Measurements from ENCODE around the gene MCUB. TPM values are rescaled to one million over a fixed set of nuclear protein-coding genes. Genes with fewer than 3 reads are reported as not detected.

MCUB gene
- total RNA-seq, 2 donors from 2014 or later: 2.9 to 58.3 TPM

GRCh38 chr4:109708435-109708834 is 148.4 kb downstream of the MCUB start:
- peaks cover 11% of the 10 kb centered on the region for H3K4me1 ChIP-seq
- 53 to 61% methylated on average over 2 of the region's 2 CpGs for WGBS, 2 donors
- intact Hi-C loops (cut with DNase I): loop anchor here (10.0 kb wide), 1 partner anchor 96 kb away; the partner anchor contains the start of gene CFI
- H3K27ac ChIP-seq: no peak overlapping the region
- TF ChIP-seq, protein P1, sequence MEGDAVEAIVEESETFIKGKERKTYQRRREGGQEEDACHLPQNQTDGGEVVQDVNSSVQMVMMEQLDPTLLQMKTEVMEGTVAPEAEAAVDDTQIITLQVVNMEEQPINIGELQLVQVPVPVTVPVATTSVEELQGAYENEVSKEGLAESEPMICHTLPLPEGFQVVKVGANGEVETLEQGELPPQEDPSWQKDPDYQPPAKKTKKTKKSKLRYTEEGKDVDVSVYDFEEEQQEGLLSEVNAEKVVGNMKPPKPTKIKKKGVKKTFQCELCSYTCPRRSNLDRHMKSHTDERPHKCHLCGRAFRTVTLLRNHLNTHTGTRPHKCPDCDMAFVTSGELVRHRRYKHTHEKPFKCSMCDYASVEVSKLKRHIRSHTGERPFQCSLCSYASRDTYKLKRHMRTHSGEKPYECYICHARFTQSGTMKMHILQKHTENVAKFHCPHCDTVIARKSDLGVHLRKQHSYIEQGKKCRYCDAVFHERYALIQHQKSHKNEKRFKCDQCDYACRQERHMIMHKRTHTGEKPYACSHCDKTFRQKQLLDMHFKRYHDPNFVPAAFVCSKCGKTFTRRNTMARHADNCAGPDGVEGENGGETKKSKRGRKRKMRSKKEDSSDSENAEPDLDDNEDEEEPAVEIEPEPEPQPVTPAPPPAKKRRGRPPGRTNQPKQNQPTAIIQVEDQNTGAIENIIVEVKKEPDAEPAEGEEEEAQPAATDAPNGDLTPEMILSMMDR (IDR thresholded peaks at IDR 0.05): no peak
- TF ChIP-seq POLR2A (IDR thresholded peaks at IDR 0.05): no peak
- ATAC-seq (no peak), DNase-seq (no peak)
- no peaks in the 10 kb centered on the region for H3K27me3 ChIP-seq
- H3K4me3 ChIP-seq: no peak overlapping the region
- peaks cover 0 to 3% of the 10 kb centered on the region in 2 donors for H3K36me3 ChIP-seq (replicated peaks in 1 of 2; ENCODE audit: insufficient read depth in 1 of 2, low read depth in 2 of 2)
- no peaks in the 10 kb centered on the region for H3K9me3 ChIP-seq

GRCh38 chr4:109708990-109709389 is 148.9 kb downstream of the MCUB start:
- Histone ChIP-seq H3K4me3 (no peak overlapping the region), H3K9me3 (no peaks in the 10 kb centered on the region), H3K27me3 (no peaks in the 10 kb centered on the region), H3K36me3 (replicated peaks in 1 of 2; ENCODE audit: insufficient read depth in 1 of 2, low read depth in 2 of 2) (peaks cover 0 to 4% of the 10 kb centered on the region in 2 donors), H3K27ac (no peak overlapping the region), H3K4me1 (peaks cover 9% of the 10 kb centered on the region)
- no peak for ATAC-seq
- WGBS, 2 donors: 100% methylated on average over 1 of the region's 1 CpG
- intact Hi-C loops (cut with DNase I): loop anchor here (10.0 kb wide), 1 partner anchor 96 kb away; the partner anchor contains the start of gene CFI
- TF ChIP-seq, protein P1 (IDR thresholded peaks at IDR 0.05): no peak
- TF ChIP-seq POLR2A (IDR thresholded peaks at IDR 0.05): no peak
- no peak for DNase-seq

GRCh38 chr4:109713500-109713899 is 153.5 kb downstream of the MCUB start:
- TF ChIP-seq POLR2A (IDR thresholded peaks at IDR 0.05): no peak
- TF ChIP-seq, protein P1 (IDR thresholded peaks at IDR 0.05): no peak
- peaks cover 0 to 11% of the 10 kb centered on the region in 2 donors for H3K36me3 ChIP-seq (replicated peaks in 1 of 2; ENCODE audit: insufficient read depth in 1 of 2, low read depth in 2 of 2)

DNA sequence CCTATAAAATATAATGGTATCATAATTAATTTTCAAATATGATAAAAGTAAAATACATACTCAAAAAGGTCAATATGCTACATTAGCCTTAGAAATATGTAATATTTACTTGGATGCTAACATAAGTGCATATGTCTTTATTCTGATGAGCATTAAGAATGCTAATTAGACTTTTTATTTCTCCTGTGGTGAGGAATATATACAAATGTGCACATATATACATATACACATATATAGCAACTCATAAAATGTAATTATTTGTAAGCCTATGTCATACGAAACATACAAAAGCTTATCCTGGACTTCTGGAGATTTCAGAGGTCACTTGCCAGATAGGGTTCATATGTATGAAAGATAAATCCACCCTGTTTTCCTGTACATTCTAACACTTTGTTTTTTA is 158.7 kb downstream of the MCUB start:
- Histone ChIP-seq H3K27me3 (no peaks in the 10 kb centered on the region), H3K36me3 (replicated peaks in 1 of 2; ENCODE audit: insufficient read depth in 1 of 2, low read depth in 2 of 2) (peaks cover 0 to 8% of the 10 kb centered on the region in 2 donors), H3K4me3 (no peak overlapping the region), H3K9me3 (no peaks in the 10 kb centered on the region), H3K27ac (no peak overlapping the region), H3K4me1 (peaks cover 11% of the 10 kb centered on the region)
- TF ChIP-seq POLR2A (IDR thresholded peaks at IDR 0.05): no peak
- TF ChIP-seq, protein P1 (IDR thresholded peaks at IDR 0.05): no peak
- intact Hi-C loops (cut with DNase I): no loop called here
- ATAC-seq: no peak
- WGBS, 2 donors: 83 to 91% methylated on average over 1 of the region's 1 CpG
- DNase-seq: no peak

More at GRCh38 chr4:109713500-109713899, 153.5 kb downstream of the MCUB start:
- H3K4me3 ChIP-seq: no peak overlapping the region
- no peak overlapping the region for H3K27ac ChIP-seq
- H3K4me1 ChIP-seq: peaks cover 3% of the 10 kb centered on the region
- ATAC-seq (no peak), DNase-seq (no peak)
- intact Hi-C loops (cut with DNase I): no loop called here
- H3K27me3 ChIP-seq: no peaks in the 10 kb centered on the region
- 84 to 86% methylated on average over 3 of the region's 3 CpGs for WGBS, 2 donors
- no peaks in the 10 kb centered on the region for H3K9me3 ChIP-seq

GRCh38 chr4:109719604-109720003 is 159.6 kb downstream of the MCUB start:
- no peaks in the 10 kb centered on the region for H3K9me3 ChIP-seq
- no peak overlapping the region for H3K27ac ChIP-seq
- intact Hi-C loops (cut with DNase I): no loop called here
- no peak overlapping the region for H3K4me3 ChIP-seq
- ATAC-seq: no peak
- TF ChIP-seq POLR2A (IDR thresholded peaks at IDR 0.05): no peak
- TF ChIP-seq, protein P1 (IDR thresholded peaks at IDR 0.05): no peak
- peaks cover 11% of the 10 kb centered on the region for H3K4me1 ChIP-seq
- no peaks in the 10 kb centered on the region for H3K27me3 ChIP-seq
- WGBS, 2 donors: 58 to 66% methylated on average over 4 of the region's 4 CpGs
- DNase-seq: no peak
- peaks cover 0 to 6% of the 10 kb centered on the region in 2 donors for H3K36me3 ChIP-seq (replicated peaks in 1 of 2; ENCODE audit: insufficient read depth in 1 of 2, low read depth in 2 of 2)
